Stomach (tissue), 4 donors: ENCODE data around the gene GHDC.

ENCODE experiments used
- CTCF ChIP-seq, 7 experiments: fragments of 450-650 bp in 4 of 7; fragments of 200-600 bp in 3 of 7; sonication (generic) in 3 of 7; IDR thresholded peaks; one replicate each; pipeline ENCODE4 v1.5.1; 2016 to 2019; ENCODE audit warnings: antibody characterized with exemption in 7 of 7, control low read depth in 2 of 7, mild to moderate bottlenecking in 1 of 7
- POLR2A ChIP-seq, 4 donors: fragments of 450-650 bp; IDR thresholded peaks; one replicate each; pipeline ENCODE4 v1.6.1; 2016; ENCODE audit warnings: antibody characterized with exemption in 4 of 4, control low read depth in 2 of 4, mild to moderate bottlenecking in 1 of 4, moderate library complexity in 1 of 4

- no peak for TF ChIP-seq POLR2A (IDR thresholded peaks at IDR 0.05)
- TF ChIP-seq CTCF (IDR thresholded peaks at IDR 0.05) = no peak
Measured at GRCh38 chr17:42200706-42201457, 6.6 kb upstream of the GHDC start.
